Measurements from ENCODE around the gene ST6GALNAC4. TPM values are rescaled to one million over a fixed set of nuclear protein-coding genes. Genes with fewer than 3 reads are reported as not detected.

The ST6GALNAC4 gene
- total and polyA plus RNA-seq, 9 of the 15 experiments (the other 6 are each of a cell fraction or from before 2014, with no cell fraction given) = 2.6 to 43.1 (median 15.4) TPM

DNA sequence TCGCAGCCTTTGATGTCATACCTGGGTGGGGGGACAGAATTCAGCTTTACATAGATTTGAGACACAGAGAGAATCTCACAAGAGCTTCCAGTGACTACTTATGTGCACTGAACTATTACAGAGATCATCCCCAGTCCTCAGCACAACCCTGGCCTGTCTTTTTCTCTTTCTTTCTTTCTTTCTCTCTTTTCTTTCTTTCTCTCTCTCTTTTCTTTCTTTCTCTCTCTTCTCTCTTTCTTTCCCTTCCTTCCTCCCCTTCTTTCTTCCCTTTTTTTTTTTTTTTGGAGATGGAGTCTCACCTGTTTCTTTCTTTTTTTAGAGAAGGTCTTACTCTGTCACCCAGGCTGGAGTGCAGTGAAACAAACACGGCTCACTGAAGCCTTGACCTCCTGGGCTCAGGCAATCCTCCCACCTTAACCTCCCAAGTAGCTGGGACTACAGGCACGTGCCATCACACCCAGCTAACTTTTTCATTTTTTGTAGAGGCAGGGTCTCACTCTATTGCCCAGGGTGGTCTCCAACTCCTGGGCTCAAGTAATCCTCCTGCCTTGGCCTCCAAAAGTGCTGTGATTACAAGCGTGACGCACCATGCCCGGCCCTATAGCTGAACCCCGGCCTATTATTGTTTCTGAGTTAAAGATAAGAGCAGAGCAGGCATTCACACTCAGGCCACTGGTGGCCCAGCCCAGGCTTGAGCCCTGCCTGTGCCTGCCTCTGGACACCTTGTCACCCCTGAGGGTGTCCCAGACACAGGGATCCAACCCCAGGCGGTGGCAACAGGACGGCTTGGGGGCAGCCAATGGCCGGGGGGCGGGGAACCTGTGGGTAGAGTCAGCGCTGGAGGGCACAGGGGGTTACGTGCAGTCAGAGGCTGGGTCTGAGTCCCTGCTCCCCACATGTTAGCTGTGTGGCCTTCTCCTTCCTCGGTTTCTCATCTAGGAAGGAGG, 9.4 kb upstream of the ST6GALNAC4 start:
- ChIA-PET CTCF (ENCODE audit: low intra/inter-chr PET ratio) (no interaction called here), POLR2A (interaction anchor here (0.6 kb wide), 4 partner anchors 163 to 376 kb away, joined by 3 read pairs; no protein-coding TSS in a partner anchor)
- WGBS (ENCODE audit: insufficient coverage, low coverage, missing lambda C conversion rate) = 57% methylated on average over 13 of the region's 14 CpGs
- BruUV-seq (replicated peaks) = no TSS peak
- H2AFZ ChIP-seq (ENCODE audit: low read depth, low read length) = peak overlapping the region; percentile 86
- no peak overlapping the region; the same call in 1 of the 2 replicates for H3K4me3 ChIP-seq
- H3K36me3 ChIP-seq (ENCODE audit: control insufficient read depth, insufficient read depth, low read length) = no peaks in the 10 kb centered on the region
- DNase-seq (ENCODE audit: extremely low read depth in 1 of 4, low spot score in 3 of 4) (peak in 1 of 4 experiments; percentile 37), ATAC-seq (no peak), FAIRE-seq (no peak)
- no peaks in the 10 kb centered on the region for H3K79me2 ChIP-seq (ENCODE audit: control insufficient read depth, insufficient read depth, low read length)
- H3K9me3 ChIP-seq (replicated peaks; ENCODE audit: control insufficient read depth, insufficient read depth, low read depth, low read length) = no peaks in the 10 kb centered on the region
- no peaks in the 10 kb centered on the region for H3K9me1 ChIP-seq (ENCODE audit: control insufficient read depth, insufficient read depth, low read length)
- intact Hi-C loops (cut with micrococcal nuclease) = no loop called here
- in situ Hi-C loops (cut with MboI) = loop anchor here (5.0 to 10.0 kb wide), 2 partner anchors 424 to 711 kb away; no protein-coding TSS in a partner anchor
- H3K9ac ChIP-seq (ENCODE audit: insufficient read depth in 1 of 2, low read depth in 2 of 2, low read length in 2 of 2) = peak overlapping the region; percentile 6 to 80; a peak in 2 of 4 replicates
- peaks cover 31 to 61% of the 10 kb centered on the region in 2 experiments for H3K4me1 ChIP-seq (replicated peaks in 1 of 2; ENCODE audit: control insufficient read depth in 2 of 2, insufficient read depth in 2 of 2, low read length in 2 of 2)
- H3K27ac ChIP-seq (ENCODE audit: extremely low read depth, low read depth, low read length) = no peak overlapping the region
- no peaks in the 10 kb centered on the region for H4K20me1 ChIP-seq (replicated peaks; ENCODE audit: control insufficient read depth, insufficient read depth, low read length)
- no peaks in the 10 kb centered on the region for H3K27me3 ChIP-seq (ENCODE audit: control insufficient read depth in 2 of 2, insufficient read depth in 2 of 2, low read length in 2 of 2)
- H3K4me2 ChIP-seq (ENCODE audit: insufficient read depth, low read length) = peak overlapping the region; percentile 76
- no peak for TF ChIP-seq NFIX (CRISPR knock-in tag; IDR thresholded peaks at IDR 0.05; ENCODE audit: low read depth)
- peak; percentile 51 for TF ChIP-seq ZNF121 (CRISPR knock-in tag; conservative IDR thresholded peaks at IDR 0.05)
- no peak for TF ChIP-seq ZNF41 (CRISPR knock-in tag; conservative IDR thresholded peaks at IDR 0.05)
- no peak for TF ChIP-seq RFX1 (IDR thresholded peaks at IDR 0.05)
- TF ChIP-seq RBM17 (IDR thresholded peaks at IDR 0.05; ENCODE audit: borderline replicate concordance, low read depth, low read length) = no peak
- no peak for TF ChIP-seq KAT2B (IDR thresholded peaks at IDR 0.05; ENCODE audit: low read depth, low read length)
- TF ChIP-seq, protein P1, sequence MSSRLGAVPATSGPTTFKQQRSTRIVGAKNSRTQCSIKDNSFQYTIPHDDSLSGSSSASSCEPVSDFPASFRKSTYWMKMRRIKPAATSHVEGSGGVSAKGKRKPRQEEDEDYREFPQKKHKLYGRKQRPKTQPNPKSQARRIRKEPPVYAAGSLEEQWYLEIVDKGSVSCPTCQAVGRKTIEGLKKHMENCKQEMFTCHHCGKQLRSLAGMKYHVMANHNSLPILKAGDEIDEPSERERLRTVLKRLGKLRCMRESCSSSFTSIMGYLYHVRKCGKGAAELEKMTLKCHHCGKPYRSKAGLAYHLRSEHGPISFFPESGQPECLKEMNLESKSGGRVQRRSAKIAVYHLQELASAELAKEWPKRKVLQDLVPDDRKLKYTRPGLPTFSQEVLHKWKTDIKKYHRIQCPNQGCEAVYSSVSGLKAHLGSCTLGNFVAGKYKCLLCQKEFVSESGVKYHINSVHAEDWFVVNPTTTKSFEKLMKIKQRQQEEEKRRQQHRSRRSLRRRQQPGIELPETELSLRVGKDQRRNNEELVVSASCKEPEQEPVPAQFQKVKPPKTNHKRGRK (tag; IDR thresholded peaks at IDR 0.05) = peak; percentile 79
- TF ChIP-seq, protein P2, sequence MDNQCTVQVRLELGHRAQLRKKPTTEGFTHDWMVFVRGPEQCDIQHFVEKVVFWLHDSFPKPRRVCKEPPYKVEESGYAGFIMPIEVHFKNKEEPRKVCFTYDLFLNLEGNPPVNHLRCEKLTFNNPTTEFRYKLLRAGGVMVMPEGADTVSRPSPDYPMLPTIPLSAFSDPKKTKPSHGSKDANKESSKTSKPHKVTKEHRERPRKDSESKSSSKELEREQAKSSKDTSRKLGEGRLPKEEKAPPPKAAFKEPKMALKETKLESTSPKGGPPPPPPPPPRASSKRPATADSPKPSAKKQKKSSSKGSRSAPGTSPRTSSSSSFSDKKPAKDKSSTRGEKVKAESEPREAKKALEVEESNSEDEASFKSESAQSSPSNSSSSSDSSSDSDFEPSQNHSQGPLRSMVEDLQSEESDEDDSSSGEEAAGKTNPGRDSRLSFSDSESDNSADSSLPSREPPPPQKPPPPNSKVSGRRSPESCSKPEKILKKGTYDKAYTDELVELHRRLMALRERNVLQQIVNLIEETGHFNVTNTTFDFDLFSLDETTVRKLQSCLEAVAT (IDR thresholded peaks at IDR 0.05) = peak in 1 of 2 experiments; percentile 42; a peak in 1 of 4 replicates
- TF ChIP-seq HMGN3 (IDR thresholded peaks at IDR 0.05; ENCODE audit: borderline replicate concordance, extremely low read depth, insufficient read length, low read depth, low read length) = no peak
